GM23248 (cell line): Measurements from ENCODE around the gene DDX10. TPM values are rescaled to one million over a fixed set of nuclear protein-coding genes. Genes with fewer than 3 reads are reported as not detected.

Experiments used
- DNase-seq: peaks from one replicate; pipeline ENCODE4 v3.0.0-alpha.2; 2015
- H2AFZ ChIP-seq: fragments of 200-600 bp; sonication (generic); 2 replicates; pipeline ENCODE4 v1.6.1; 2016; ENCODE audit warnings: antibody characterized with exemption
- H3F3A ChIP-seq: fragments of 200-600 bp; sonication (generic); 2 replicates; pipeline ENCODE4 v1.6.1; 2016; ENCODE audit warnings: mild to moderate bottlenecking, antibody characterized with exemption, mixed run types; ENCODE audit not compliant: insufficient read depth
- H3K27ac ChIP-seq: fragments of 200-600 bp; sonication (generic); 2 replicates; pipeline ENCODE4 v1.5.1; 2016; ENCODE audit warnings: mild to moderate bottlenecking
- H3K27me3 ChIP-seq: fragments of 200-600 bp; sonication (generic); replicated peaks from 2 replicates; pipeline ENCODE4 v1.6.1; 2016; ENCODE audit warnings: mild to moderate bottlenecking; ENCODE audit not compliant: insufficient read depth
- H3K36me3 ChIP-seq: fragments of 200-600 bp; sonication (generic); 2 replicates; pipeline ENCODE4 v1.6.1; 2016; ENCODE audit warnings: low read depth, mild to moderate bottlenecking
- H3K4me1 ChIP-seq: fragments of 200-600 bp; sonication (generic); 2 replicates; pipeline ENCODE4 v1.6.1; 2016; ENCODE audit warnings: mild to moderate bottlenecking; ENCODE audit not compliant: insufficient read depth
- H3K4me2 ChIP-seq: fragments of 200-600 bp; sonication (generic); one replicate; pipeline ENCODE4 v1.6.1; 2016; ENCODE audit warnings: mild to moderate bottlenecking; ENCODE audit not compliant: unreplicated experiment
- H3K4me3 ChIP-seq: fragments of 200-600 bp; sonication (generic); 2 replicates; pipeline ENCODE4 v1.5.1; 2016; ENCODE audit warnings: mild to moderate bottlenecking
- H3K79me2 ChIP-seq: fragments of 200-600 bp; sonication (generic); 2 replicates; pipeline ENCODE4 v1.6.1; 2016; ENCODE audit warnings: mild to moderate bottlenecking; ENCODE audit not compliant: insufficient read depth
- H3K9ac ChIP-seq: fragments of 200-600 bp; sonication (generic); 2 replicates; pipeline ENCODE4 v1.6.1; 2016; ENCODE audit warnings: mild to moderate bottlenecking
- H3K9me2 ChIP-seq: fragments of 200-600 bp; sonication (generic); 2 replicates; pipeline ENCODE4 v1.6.1; 2016; ENCODE audit warnings: mixed run types, mild to moderate bottlenecking, moderate library complexity; ENCODE audit not compliant: insufficient read depth
- H3K9me3 ChIP-seq: fragments of 200-600 bp; sonication (generic); one replicate; pipeline ENCODE4 v1.6.1; 2017; ENCODE audit warnings: low read depth
- H4K20me1 ChIP-seq: fragments of 200-600 bp; sonication (generic); 2 replicates; pipeline ENCODE4 v1.6.0; 2016; ENCODE audit not compliant: insufficient read depth
- EZH2 ChIP-seq: fragments of 200-600 bp; sonication (generic); IDR thresholded peaks from 2 replicates; pipeline ENCODE4 v1.6.1; 2018; ENCODE audit warnings: antibody characterized with exemption, mild to moderate bottlenecking; ENCODE audit not compliant: insufficient read depth, poor library complexity, severe bottlenecking
- EZH2phosphoT487 ChIP-seq: fragments of 200-600 bp; sonication (generic); IDR thresholded peaks from 2 replicates; pipeline ENCODE4 v1.6.1; 2018; ENCODE audit warnings: antibody characterized with exemption, moderate library complexity, mild to moderate bottlenecking, low read depth; ENCODE audit not compliant: insufficient read depth
- WGBS, 2 experiments: methylation state at CpG; one replicate each; pipeline ENCODE4 v1.1.6; 2015 to 2017; ENCODE audit warnings: low lambda C conversion rate in 2 of 2, low coverage in 1 of 2; ENCODE audit errors: missing lambda C conversion rate in 2 of 2; 5-methylcytosine and 5-hydroxymethylcytosine counted together
- in situ Hi-C: fragments of 300-500 bp; cut with MboI; formaldehyde crosslinking; loops from 2 replicates; pipeline ENCODE4 v1.15.0; 2020
- polyA plus RNA-seq: library from polyadenylated mRNA; unstranded; fragments of >200 nt; fragmentation: Nextera tagmentation; extraction: Ambion mirVana; gene quantifications from 2 replicates; pipeline ENCODE4 v1.2.1, GENCODE V29; 2016
- total RNA-seq: library from RNA; depleted of rRNA; stranded (reverse); fragments of >200 nt; shearing (Covaris generic); gene quantifications from 2 replicates; pipeline ENCODE4 v1.2.3, GENCODE V29; 2014

Gene DDX10
- total and polyA plus RNA-seq, 2 experiments from 2014 or later, result 23.6 to 31.2 TPM

DNA sequence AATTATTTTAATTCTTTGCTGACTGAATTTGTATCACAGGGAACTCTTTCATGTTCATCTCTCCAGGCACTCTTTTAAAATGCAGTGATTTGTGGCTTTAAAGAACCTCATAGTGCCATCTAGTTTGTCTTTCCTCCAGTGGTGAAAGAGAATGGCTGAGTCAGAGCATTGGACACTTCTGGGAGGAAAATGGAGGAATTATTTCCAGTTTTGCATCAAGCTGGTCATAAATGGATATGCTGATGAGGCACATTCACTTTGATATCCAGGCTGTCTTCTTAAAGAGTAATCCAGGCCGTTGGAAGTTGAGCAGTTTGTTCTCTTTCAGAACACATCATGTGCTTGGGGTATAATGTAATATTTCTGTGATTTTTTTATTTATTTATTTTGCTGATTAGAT is 273.7 kb downstream of the DDX10 start:
- no peak overlapping the region for H3K4me3 ChIP-seq
- H3K79me2 ChIP-seq, result no peaks in the 10 kb centered on the region
- H3F3A ChIP-seq, result peaks cover 9% of the 10 kb centered on the region
- H3K9ac ChIP-seq, result no peak overlapping the region
- no peak overlapping the region for H2AFZ ChIP-seq
- in situ Hi-C loops, result no loop called here
- 0 out of 2 replicates have a peak, but pooled peaks cover 3% of the 10 kb centered on the region for H3K36me3 ChIP-seq
- TF ChIP-seq EZH2phosphoT487 (no peak), EZH2 (no peak)
- peak; percentile 48 for DNase-seq
- no peaks in the 10 kb centered on the region for H3K9me3 ChIP-seq
- peaks cover 17% of the 10 kb centered on the region for H3K4me1 ChIP-seq
- 52 to 71% methylated on average over 1 of the region's 1 CpG for WGBS, 2 experiments
- H3K4me2 ChIP-seq, result no peak overlapping the region
- H3K27me3 ChIP-seq, result no peaks in the 10 kb centered on the region
- no peaks in the 10 kb centered on the region for H4K20me1 ChIP-seq
- no peak overlapping the region for H3K27ac ChIP-seq
- no peaks in the 10 kb centered on the region for H3K9me2 ChIP-seq

DNA sequence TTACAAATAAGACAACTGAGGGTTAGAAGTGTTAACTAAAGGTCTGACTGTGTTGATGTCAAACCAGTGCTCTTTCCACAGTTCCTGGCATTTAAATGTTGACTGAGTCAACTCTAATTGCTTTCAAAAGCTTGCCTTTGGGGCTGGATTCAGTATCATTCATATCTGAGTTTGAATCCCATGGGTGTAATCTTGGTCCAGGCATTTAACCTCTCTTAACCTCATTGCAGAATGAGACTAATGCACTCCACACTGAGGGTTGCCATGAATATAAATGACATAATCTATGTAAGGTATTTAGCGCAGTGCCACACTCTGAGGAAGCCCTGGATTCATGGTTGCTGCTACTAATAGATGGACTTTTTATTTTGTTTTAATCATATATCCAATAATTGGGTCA is 274.3 kb downstream of the DDX10 start:
- WGBS, 2 experiments, result 94 to 97% methylated on average over 1 of the region's 1 CpG
- Histone ChIP-seq H3K36me3 (0 out of 2 replicates have a peak, but pooled peaks cover 3% of the 10 kb centered on the region), H3F3A (peaks cover 9% of the 10 kb centered on the region; the same call in 1 of the 2 replicates), H3K4me2 (no peak overlapping the region), H3K27ac (no peak overlapping the region), H3K27me3 (no peaks in the 10 kb centered on the region), H3K9ac (no peak overlapping the region), H3K79me2 (no peaks in the 10 kb centered on the region), H3K4me3 (no peak overlapping the region), H4K20me1 (no peaks in the 10 kb centered on the region), H3K4me1 (peaks cover 12% of the 10 kb centered on the region), H2AFZ (no peak overlapping the region), H3K9me3 (no peaks in the 10 kb centered on the region), H3K9me2 (no peaks in the 10 kb centered on the region)
- no peak for DNase-seq
- in situ Hi-C loops, result no loop called here
- no peak for TF ChIP-seq EZH2phosphoT487
- TF ChIP-seq EZH2, result no peak

DNA sequence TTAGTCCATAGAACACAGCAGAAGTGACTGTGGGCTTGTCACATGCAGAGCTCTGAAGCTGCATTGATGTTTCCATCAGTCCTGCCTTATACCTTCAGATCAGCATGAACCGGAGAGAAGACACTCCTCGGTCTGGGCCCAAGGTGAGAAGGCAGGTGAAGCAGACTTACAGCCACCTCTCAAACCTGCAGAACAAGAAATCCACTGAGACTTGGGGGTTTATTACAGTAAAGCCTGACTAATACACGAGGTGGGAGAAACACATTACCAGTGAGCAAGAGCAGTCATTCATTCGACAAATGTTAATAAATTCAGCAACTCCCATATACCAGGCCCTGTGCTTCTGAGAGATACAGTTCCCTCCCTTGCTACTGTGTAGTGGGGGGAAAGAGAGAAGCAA is 279.0 kb downstream of the DDX10 start:
- no peaks in the 10 kb centered on the region for H3K79me2 ChIP-seq
- no peaks in the 10 kb centered on the region for H3K9me3 ChIP-seq
- peaks cover 7% of the 10 kb centered on the region for H3K4me1 ChIP-seq
- H3K4me2 ChIP-seq, result no peak overlapping the region
- H3K27ac ChIP-seq, result no peak overlapping the region
- no peak overlapping the region for H2AFZ ChIP-seq
- H3K9ac ChIP-seq, result no peak overlapping the region
- in situ Hi-C loops, result no loop called here
- 0 out of 2 replicates have a peak, but pooled peaks cover 3% of the 10 kb centered on the region for H3K36me3 ChIP-seq
- no peaks in the 10 kb centered on the region for H3K9me2 ChIP-seq
- DNase-seq, result no peak
- peaks cover 15% of the 10 kb centered on the region for H3F3A ChIP-seq
- H4K20me1 ChIP-seq, result no peaks in the 10 kb centered on the region
- H3K27me3 ChIP-seq, result no peaks in the 10 kb centered on the region
- WGBS, 2 experiments, result 84 to 87% methylated on average over 4 of the region's 4 CpGs
- TF ChIP-seq EZH2 (no peak), EZH2phosphoT487 (no peak)
- H3K4me3 ChIP-seq, result no peak overlapping the region

DNA sequence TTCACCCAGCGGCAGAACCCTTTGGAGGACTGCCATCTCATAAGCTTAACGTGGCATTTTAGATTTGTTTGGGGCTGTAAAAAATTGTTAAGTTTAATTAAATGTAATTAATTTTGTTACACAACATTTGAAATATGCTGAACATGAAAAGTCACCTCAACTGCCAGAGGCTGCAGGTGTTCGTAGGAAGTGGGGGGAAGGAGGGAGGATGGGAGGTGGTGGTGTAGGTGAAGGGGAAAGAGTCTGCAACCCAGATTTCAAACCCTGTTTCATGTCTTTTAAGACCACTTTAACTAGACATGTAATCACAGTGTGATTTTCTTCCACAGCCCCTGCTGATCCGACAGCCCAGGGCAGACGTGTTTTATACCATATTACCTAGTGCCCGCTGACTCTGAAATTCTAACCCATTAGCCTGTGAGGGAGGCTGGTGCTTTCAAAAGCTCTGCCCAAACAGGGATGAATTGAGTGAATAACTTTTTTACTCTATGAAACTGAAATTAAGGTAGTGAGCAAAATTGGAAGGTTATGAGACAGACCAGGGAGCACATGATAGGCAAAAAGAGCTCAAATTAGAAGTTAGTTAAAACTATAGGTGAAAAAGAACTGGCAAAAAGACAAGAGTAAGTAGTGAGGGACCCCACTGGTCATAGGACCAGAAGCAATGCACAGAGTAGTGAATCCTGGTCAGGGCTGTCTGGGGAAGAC is 279.8 kb downstream of the DDX10 start:
- no peak for DNase-seq
- H3K9me2 ChIP-seq, result no peaks in the 10 kb centered on the region
- no peak overlapping the region for H3K9ac ChIP-seq
- no peak overlapping the region for H3K27ac ChIP-seq
- H3K79me2 ChIP-seq, result no peaks in the 10 kb centered on the region
- 89 to 90% methylated on average over 6 of the region's 6 CpGs for WGBS, 2 experiments
- no peaks in the 10 kb centered on the region for H3K27me3 ChIP-seq
- in situ Hi-C loops, result no loop called here
- H3K4me2 ChIP-seq, result no peak overlapping the region
- TF ChIP-seq EZH2, result no peak
- TF ChIP-seq EZH2phosphoT487, result no peak
- H3F3A ChIP-seq, result peaks cover 10% of the 10 kb centered on the region
- H3K4me3 ChIP-seq, result no peak overlapping the region
- no peak overlapping the region for H2AFZ ChIP-seq
- H3K9me3 ChIP-seq, result no peaks in the 10 kb centered on the region
- 0 out of 2 replicates have a peak, but pooled peaks cover 3% of the 10 kb centered on the region for H3K36me3 ChIP-seq
- no peaks in the 10 kb centered on the region for H3K4me1 ChIP-seq
- H4K20me1 ChIP-seq, result no peaks in the 10 kb centered on the region
